ENCODE data around the gene WDR18. TPM values are rescaled to one million over a fixed set of nuclear protein-coding genes. Genes with fewer than 3 reads are reported as not detected.

Gene WDR18
- total RNA-seq, 1 donor from 2014 or later, result 60.0 TPM

GRCh38 chr19:939439-939838, 44.7 kb upstream of the WDR18 start:
- Mint-ChIP-seq H3K4me3 (ENCODE audit: unreplicated experiment) (no peak overlapping the region), H3K27me3 (ENCODE audit: low read depth, unreplicated experiment) (no peaks in the 10 kb centered on the region), H3K27ac (ENCODE audit: unreplicated experiment) (peak overlapping the region; percentile 69), H3K9me3 (ENCODE audit: unreplicated experiment) (no peaks in the 10 kb centered on the region), H3K4me1 (ENCODE audit: low read depth, unreplicated experiment) (peaks cover 7% of the 10 kb centered on the region), H3K36me3 (ENCODE audit: low read depth, unreplicated experiment) (peaks cover 26% of the 10 kb centered on the region)
- Histone ChIP-seq H3K36me3 (ENCODE audit: insufficient read depth, low read length) (peaks cover 2% of the 10 kb centered on the region), H3K79me2 (ENCODE audit: insufficient read depth, low read length) (peaks cover 82% of the 10 kb centered on the region), H3K4me1 (ENCODE audit: insufficient read depth, low read length) (peaks cover 26% of the 10 kb centered on the region), H3K4me3 (ENCODE audit: insufficient read depth, low read depth, low read length) (no peak overlapping the region), H2AFZ (ENCODE audit: low read depth, low read length) (no peak overlapping the region), H3K9ac (ENCODE audit: low read length) (no peak overlapping the region), H3K9me3 (ENCODE audit: insufficient read depth, low read depth, low read length) (no peaks in the 10 kb centered on the region), H3K27me3 (ENCODE audit: insufficient read depth, low read length) (no peaks in the 10 kb centered on the region), H3K27ac (ENCODE audit: low read depth, low read length) (no peak overlapping the region), H3K4me2 (ENCODE audit: low read length) (no peak overlapping the region), H4K20me1 (ENCODE audit: insufficient read depth, low read length) (peaks cover 65% of the 10 kb centered on the region)
- TF ChIP-seq EZH2 (IDR thresholded peaks at IDR 0.05; ENCODE audit: insufficient read depth, low read length) (no peak), CTCF (IDR thresholded peaks at IDR 0.05; ENCODE audit: insufficient read depth, low read depth, low read length) (no peak)
- DNase-seq (ENCODE audit: low read depth) (no peak), FAIRE-seq (no peak)

- Mint-ChIP-seq H3K4me3 (ENCODE audit: unreplicated experiment) (no peak overlapping the region), H3K36me3 (ENCODE audit: low read depth, unreplicated experiment) (peaks cover 26% of the 10 kb centered on the region)
Measured at GRCh38 chr19:939922-940321, 44.2 kb upstream of the WDR18 start.

More at GRCh38 chr19:939922-940321, 44.2 kb upstream of the WDR18 start:
- FAIRE-seq (no peak), DNase-seq (ENCODE audit: low read depth) (no peak)
- no peak overlapping the region for H2AFZ ChIP-seq (ENCODE audit: low read depth, low read length)
- H3K9ac ChIP-seq (ENCODE audit: low read length), result no peak overlapping the region
- H3K27me3 ChIP-seq (ENCODE audit: insufficient read depth, low read length), result no peaks in the 10 kb centered on the region
- no peak overlapping the region for H3K4me3 ChIP-seq (ENCODE audit: insufficient read depth, low read depth, low read length)
- peaks cover 82% of the 10 kb centered on the region for H3K79me2 ChIP-seq (ENCODE audit: insufficient read depth, low read length)
- H3K27ac ChIP-seq (ENCODE audit: low read depth, low read length), result no peak overlapping the region
- no peak overlapping the region for H3K4me2 ChIP-seq (ENCODE audit: low read length)
- TF ChIP-seq CTCF (IDR thresholded peaks at IDR 0.05; ENCODE audit: insufficient read depth, low read depth, low read length) (no peak), EZH2 (IDR thresholded peaks at IDR 0.05; ENCODE audit: insufficient read depth, low read length) (no peak)
- no peaks in the 10 kb centered on the region for H3K9me3 ChIP-seq (ENCODE audit: insufficient read depth, low read depth, low read length)
- Mint-ChIP-seq H3K27ac (ENCODE audit: unreplicated experiment) (no peak overlapping the region), H3K9me3 (ENCODE audit: unreplicated experiment) (no peaks in the 10 kb centered on the region), H3K4me1 (ENCODE audit: low read depth, unreplicated experiment) (peaks cover 7% of the 10 kb centered on the region), H3K27me3 (ENCODE audit: low read depth, unreplicated experiment) (no peaks in the 10 kb centered on the region)
- H3K36me3 ChIP-seq (ENCODE audit: insufficient read depth, low read length), result peaks cover 2% of the 10 kb centered on the region
- peaks cover 70% of the 10 kb centered on the region for H4K20me1 ChIP-seq (ENCODE audit: insufficient read depth, low read length)
- peaks cover 21% of the 10 kb centered on the region for H3K4me1 ChIP-seq (ENCODE audit: insufficient read depth, low read length)
